Hypothalamus (tissue), 51 donors: ENCODE measurements around the gene DOK7.

Experiments used
- DNase-seq, 51 donors: peaks; one replicate each; lab custom pipeline; 2025; lab: John Stamatoyannopoulos, UW

Gene DOK7

DNA sequence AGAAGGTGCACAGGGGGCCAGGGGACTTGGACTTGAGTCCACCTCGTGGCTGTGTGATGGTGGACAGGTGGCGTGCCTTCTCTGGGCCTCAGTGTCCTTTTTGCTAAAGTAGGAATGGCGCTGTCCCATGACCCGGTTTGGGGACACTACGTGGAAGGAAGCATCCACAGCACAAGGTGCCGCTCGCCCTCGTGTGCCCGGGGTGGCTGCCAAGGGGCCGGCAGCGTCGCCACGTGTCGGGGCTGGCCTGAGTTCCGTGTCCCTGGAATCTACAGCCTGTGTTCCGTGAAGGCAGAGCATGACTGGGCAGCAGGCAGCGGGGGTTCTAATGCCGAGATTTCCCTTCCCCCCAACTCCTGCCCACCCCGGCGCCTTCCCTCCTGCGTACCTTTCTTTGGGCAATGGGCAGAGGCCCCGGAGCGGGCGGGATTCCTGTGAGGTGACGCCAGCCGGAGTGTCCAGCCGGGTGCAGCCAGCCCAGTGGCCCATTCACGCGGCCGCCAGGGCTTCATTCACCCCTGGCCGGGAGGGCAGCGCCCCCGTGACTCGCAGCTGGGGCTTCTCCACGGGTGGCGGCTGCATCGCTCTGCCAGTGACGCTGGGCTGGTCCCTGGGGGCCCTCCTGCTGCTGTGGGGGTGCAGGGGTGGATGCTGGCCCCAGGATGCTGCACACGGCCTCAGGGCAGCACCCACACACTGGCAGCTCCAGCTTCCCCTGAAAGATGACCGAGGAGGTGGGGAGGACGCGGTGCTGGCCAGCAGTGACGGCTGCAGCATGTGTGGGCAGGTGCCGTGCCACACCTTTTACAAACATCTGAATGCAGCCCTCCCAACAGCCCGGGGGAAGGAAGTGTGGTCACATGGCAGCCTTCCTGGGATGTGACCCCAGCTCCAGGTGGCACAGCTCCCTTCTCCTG is 21.2 kb downstream of the DOK7 start:
- DNase-seq, result peak in 7 of 51 donors; percentile 15 to 61 (median 37)

DNA sequence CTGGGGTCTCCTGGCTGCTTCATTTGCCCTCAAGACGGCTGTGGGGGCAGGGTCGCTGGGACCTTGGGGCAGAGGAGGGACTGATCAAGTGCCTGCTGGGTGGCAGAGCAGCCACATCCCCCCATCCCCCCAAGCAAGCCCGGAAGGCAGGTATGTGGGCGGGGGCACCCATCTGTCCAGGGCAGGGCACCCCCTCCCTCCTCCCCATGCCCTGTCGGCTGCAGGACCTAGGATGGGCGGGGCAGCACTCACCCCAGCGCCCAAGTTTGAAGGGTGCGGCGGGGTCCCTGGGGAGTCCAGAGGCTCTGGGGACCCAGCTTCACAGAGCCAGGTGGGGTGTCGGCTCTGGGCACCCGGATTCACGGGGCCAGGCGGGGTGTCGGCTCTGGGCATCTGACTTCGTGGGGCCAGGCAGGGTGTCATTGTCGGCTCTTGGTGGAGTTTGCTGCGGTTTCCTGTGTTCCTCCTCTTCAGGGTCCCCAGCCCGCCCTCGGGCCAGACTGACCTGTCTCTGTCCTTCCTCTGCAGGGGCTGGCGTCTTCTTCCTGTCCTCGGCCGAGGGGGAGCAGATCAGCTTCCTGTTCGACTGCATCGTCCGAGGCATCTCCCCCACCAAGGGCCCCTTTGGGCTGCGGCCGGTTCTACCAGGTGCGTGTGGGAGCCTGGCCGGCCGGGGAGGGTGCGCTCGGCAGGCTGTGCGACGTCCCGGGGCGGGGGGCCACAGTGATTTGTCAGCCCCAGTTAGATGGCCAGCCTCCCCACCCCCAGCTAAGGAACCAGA is 22.1 kb downstream of the DOK7 start:
- no peak for DNase-seq

DNA sequence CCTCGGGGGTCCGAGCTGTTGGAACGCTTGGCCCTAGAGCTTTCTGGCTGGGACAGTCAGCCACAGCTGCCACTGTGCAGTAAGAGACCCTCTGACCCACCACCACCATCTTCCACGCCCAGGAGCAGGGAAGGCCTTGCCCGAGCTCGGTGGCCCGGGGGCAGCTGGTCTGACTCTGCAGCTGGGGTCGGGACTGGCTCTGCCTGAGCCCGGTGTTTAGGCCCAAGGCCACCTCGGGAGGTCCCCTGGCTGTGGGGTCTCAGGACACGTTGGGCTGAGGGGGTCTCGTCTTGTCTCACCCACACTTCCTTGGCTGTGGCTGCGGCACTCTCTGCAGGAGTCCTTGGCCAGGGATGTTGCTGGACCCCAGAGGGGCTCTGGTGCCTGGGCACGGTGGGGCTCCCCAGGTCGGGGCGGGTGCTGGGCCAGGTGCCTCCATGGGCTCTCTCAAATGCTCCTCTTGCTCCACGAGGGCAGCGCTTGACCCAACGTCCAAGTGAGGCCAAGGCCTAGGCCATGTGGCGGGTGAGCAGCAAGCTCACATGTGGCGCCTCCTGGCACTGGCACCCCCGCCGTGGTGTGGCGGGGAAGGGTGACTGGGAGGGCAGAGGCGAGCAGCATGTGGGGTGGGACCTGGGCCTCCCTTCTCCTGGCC is 22.9 kb downstream of the DOK7 start:
- no peak for DNase-seq

DNA sequence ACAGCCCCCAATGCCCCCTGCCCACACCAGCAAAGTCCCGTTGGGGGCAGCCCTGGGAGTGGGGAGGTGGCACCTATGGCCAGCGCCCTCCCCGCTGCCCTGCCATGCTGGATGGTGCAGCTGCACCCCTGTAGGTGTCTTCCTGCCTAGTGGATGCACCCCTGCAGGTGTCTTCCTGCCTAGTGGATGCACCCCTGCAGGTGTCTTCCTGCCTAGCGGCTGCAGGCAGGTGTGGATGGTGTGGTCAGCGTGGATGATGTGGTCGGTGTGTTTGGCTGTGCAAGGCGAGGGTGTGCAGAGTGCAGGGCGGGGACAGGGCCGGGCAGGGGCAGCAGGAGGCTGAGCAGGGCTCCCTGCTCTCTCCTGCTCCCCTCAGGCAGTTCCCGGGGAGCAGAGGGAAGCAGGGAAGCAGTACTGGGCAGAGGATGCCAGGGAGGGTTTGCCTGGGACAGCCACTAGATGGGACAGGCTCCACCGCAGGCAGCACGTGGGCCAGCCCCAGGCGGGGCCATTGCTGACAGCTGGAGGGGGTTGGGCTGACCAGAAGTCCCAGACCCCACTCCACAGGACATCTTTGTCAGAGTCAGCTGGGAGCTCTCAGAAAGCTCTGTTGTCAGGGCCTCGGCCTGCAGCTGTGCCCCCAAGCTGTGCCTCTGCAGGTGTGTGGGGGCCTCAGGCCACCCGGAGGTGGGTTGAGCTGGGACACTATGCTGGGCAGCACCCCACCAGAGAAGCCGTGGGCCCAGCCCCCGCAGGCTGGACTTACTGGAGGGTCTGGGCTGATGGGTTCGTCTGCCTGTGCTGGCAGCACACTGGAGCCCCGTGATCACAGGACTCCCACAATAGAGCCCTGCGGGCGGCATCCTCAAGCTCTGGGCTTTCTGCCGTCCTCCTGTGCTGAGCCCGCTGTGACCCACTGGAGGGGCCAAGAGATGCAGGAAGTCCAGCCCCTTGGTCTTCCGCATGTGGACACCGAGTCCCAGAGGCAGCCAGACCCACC is 23.7 kb downstream of the DOK7 start:
- DNase-seq, result peak in 20 of 51 donors; percentile 16 to 72 (median 41)

DNA sequence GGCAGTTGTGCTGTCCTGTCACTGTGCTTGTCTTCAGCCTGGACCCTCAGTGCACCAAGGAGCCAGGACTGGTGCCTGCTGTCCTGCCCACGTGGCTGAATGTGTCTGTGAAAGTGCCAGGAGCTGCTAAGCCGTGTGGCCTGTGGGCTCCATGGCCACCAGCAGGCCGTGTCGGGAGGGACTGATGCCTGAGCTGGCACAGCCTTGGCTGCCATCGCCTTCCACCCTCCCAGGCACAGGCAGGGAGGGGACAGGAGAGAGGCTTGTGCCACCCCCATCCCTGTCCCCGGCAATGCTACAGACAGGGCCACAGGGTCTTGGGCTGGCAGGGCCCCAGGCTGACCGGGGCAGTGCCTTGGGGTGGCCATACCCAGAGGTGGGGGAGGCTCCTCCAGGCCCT is 24.8 kb downstream of the DOK7 start:
- DNase-seq, result peak in 6 of 51 donors; percentile 12 to 34 (median 27)

- DNase-seq, result no peak
These were observed 25.7 kb downstream of the DOK7 start for GRCh38 chr4:3488820-3489219.

GRCh38 chr4:3489451-3489962 is 26.4 kb downstream of the DOK7 start:
- no peak for DNase-seq

- no peak for DNase-seq
These were observed 28.7 kb downstream of the DOK7 start for GRCh38 chr4:3491681-3492405.

DNA sequence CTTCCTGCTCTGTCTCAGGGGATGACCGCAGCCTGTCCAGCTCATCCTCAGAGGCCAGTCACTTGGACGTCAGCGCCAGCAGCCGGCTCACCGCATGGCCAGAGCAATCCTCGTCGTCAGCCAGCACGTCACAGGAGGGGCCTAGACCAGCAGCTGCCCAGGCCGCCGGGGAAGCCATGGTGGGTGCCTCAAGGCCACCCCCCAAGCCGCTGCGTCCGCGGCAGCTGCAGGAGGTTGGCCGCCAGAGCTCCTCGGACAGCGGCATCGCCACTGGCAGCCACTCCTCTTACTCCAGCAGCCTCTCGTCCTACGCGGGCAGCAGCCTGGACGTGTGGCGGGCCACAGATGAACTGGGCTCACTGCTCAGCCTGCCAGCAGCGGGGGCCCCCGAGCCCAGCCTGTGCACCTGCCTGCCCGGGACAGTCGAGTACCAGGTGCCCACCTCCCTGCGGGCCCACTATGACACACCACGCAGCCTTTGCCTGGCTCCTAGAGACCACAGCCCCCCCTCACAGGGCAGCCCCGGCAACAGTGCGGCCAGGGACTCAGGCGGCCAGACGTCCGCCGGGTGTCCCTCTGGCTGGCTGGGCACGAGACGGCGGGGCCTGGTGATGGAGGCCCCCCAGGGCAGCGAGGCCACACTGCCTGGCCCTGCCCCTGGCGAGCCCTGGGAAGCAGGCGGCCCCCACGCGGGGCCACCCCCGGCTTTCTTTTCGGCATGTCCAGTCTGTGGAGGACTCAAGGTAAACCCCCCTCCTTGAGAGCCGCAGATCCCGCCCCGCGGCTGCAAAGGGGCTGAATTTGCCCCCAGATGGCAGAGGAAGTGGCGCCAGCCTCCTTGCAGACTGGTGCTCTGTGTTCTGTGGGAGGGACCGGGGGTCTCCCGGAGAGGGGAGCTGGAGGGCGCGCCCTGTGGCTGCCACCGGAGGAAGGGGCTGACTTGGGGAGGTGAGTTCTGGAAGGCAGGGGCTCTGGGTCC is 29.9 kb downstream of the DOK7 start:
- DNase-seq, result no peak

DNA sequence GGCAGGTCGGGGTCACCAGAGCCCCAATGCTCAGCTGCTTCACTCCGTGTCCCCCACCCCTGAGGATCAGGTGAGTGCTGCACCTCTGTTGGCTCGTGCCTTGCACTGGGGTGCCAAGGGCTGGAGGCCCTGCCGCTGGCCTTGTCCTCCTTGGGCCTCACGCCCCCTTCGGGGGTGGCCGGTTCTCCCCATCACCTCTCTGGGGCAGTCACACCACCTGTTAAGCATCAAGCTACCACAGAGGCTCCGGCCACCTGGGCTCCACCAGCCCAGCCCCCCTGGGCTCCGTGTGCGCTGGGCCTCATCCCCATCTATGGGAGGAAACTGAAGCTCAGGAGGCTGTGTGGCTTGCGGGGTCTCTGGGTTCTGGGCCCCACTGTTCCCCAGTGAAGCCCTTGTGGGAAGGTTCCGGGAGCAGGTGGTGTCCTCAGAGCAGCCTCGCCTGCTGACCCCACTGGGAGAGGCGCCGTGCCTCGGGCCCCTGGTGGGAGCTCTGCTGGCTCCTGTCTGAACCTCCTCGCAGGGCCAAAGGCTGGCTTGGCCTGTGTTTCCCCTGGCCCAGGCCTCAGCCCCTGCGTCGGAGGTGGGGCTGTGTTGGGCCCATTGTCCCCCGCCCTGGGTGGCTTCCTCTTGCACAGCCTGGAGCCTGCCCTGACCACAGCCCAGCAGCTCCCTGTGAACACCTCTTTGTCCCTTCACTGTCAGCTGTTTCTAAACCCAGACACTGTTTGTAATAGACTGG is 30.8 kb downstream of the DOK7 start:
- no peak for DNase-seq

DNA sequence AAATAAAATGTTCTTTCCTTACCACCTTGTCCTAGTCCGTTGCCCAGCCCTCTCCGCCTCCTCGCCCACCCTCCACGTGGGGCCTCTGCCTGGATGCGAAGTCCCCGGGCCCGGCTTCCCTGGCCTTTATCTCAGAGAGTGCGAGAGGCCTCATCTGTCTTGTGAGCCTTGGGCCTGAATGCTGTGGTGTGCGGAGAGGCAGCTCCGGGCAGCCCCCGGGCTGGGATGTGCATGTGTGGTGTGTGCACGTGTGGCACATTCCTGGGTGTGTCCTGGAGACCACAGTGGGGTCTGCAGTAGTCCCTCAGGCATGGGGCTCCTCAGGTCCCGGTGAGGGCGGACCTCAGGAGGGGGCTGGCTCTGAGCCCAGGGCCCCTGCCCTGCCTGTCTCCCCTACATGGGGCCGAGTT is 31.4 kb downstream of the DOK7 start:
- DNase-seq, result no peak

GRCh38 chr4:3495204-3495975 is 32.3 kb downstream of the DOK7 start:
- no peak for DNase-seq

DNA sequence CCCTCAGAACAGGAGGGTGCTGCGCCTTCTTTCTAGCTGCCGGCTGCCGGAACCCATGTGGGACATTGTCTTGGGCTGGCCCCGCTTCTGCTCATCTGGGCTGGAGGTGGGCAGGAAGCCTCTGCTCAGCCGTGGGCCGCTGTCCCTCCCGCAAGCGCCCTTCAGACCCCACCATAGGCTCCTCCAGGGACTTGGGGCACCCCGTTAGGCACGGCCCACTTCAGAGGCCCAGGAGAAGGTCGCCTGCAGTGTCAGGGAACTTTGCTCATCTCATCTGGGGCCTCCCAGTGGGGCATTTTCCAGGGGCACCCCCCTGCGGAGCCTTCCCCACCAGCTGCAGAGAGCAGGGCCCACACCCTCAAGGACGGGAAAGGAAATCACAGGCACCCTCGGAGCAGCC is 32.9 kb downstream of the DOK7 start:
- no peak for DNase-seq

- DNase-seq, result no peak
These were observed 34.0 kb downstream of the DOK7 start for GRCh38 chr4:3497095-3497494.

GRCh38 chr4:3497523-3498389 is 34.6 kb downstream of the DOK7 start:
- DNase-seq, result no peak
